ENCODE measurements around the gene FAM114A1.

DNA sequence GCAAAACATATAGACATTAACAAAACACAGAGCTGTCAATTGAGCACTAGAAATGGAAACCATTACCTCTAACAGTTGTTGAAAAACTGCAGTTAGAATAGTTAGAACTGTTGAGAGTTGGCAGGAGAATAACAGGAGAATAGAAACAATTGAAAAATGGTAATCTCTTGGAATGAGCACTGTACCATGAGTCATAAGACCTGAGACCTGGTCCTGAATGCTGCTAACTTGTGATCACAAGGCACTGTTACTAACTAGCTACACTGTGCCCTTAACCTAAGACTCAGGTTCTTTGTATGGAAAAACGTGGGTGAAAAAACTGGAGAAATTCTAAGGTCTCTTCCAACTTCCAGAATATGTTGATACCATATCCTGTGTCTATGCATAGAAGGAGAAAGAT is 29.3 kb downstream of the FAM114A1 start:
- TF ChIP-seq, protein P1, sequence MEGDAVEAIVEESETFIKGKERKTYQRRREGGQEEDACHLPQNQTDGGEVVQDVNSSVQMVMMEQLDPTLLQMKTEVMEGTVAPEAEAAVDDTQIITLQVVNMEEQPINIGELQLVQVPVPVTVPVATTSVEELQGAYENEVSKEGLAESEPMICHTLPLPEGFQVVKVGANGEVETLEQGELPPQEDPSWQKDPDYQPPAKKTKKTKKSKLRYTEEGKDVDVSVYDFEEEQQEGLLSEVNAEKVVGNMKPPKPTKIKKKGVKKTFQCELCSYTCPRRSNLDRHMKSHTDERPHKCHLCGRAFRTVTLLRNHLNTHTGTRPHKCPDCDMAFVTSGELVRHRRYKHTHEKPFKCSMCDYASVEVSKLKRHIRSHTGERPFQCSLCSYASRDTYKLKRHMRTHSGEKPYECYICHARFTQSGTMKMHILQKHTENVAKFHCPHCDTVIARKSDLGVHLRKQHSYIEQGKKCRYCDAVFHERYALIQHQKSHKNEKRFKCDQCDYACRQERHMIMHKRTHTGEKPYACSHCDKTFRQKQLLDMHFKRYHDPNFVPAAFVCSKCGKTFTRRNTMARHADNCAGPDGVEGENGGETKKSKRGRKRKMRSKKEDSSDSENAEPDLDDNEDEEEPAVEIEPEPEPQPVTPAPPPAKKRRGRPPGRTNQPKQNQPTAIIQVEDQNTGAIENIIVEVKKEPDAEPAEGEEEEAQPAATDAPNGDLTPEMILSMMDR (IDR thresholded peaks at IDR 0.05): no peak
- TF ChIP-seq POLR2A (IDR thresholded peaks at IDR 0.05): no peak

Measured in testis (tissue), 2 donors.